K562 (cell line): ENCODE results near the gene FBN1. TPM values are rescaled to one million over a fixed set of nuclear protein-coding genes. Genes with fewer than 3 reads are reported as not detected.

Experiments
- DDX20 ChIP-seq: fragments of 450-650 bp; IDR thresholded peaks from 2 replicates; pipeline ENCODE4 v1.6.1; 2016; ENCODE audit warnings: missing genetic modification characterization, low read depth, mild to moderate bottlenecking, missing compliant biosample characterization, moderate library complexity
- EZH2 ChIP-seq: IDR thresholded peaks from 2 replicates; pipeline ENCODE4 v1.6.1; 2012; ENCODE audit warnings: low read depth, mild to moderate bottlenecking, inconsistent platforms, low read length, borderline replicate concordance
- RFX7 ChIP-seq: fragments of 250-450 bp; sonication (Bioruptor Pico); IDR thresholded peaks from 2 replicates; pipeline ENCODE4 v1.5.1; 2021; ENCODE audit warnings: mild to moderate bottlenecking
- TFAM ChIP-seq: fragments of 250-450 bp; sonication (Bioruptor Pico); conservative IDR thresholded peaks from 2 replicates; pipeline ENCODE4 v1.5.0; 2021; ENCODE audit warnings: mild to moderate bottlenecking, moderate library complexity
- U2AF2 ChIP-seq: fragments of 200-400 bp; formaldehyde crosslinking; optimal IDR thresholded peaks from 2 replicates; pipeline ENCODE3; 2017; ENCODE audit warnings: low read depth, mild to moderate bottlenecking, low read length
- ZNF444 ChIP-seq: fragments of 250-450 bp; sonication (Bioruptor Pico); IDR thresholded peaks from 2 replicates; pipeline ENCODE4 v1.4.0; 2020; ENCODE audit warnings: mild to moderate bottlenecking, moderate library complexity
- ZNF696 ChIP-seq: fragments of 250-450 bp; sonication (Bioruptor Pico); conservative IDR thresholded peaks from 2 replicates; pipeline ENCODE4 v1.4.0; 2020; ENCODE audit warnings: mild to moderate bottlenecking, moderate library complexity
- polyA plus RNA-seq, 8 experiments: library from polyadenylated mRNA; depleted of rRNA in 4 of 8; stranded (reverse) in 5 of 8; unstranded in 3 of 8; fragments of >200 nt; fragmentation: Nextera tagmentation in 2 of 8; fragmentation: Illumina TruSeq in 1 of 8; extraction: Ambion mirVana in 2 of 8; extraction: Trizol in 1 of 8; gene quantifications; 2 replicates each; pipeline versions ENCODE4 v1.2.1 to v1.2.3, GENCODE V29; 2011 to 2014; ENCODE audit warnings: inconsistent platforms in 1 of 8, missing spikeins in 1 of 8
- total RNA-seq, 7 experiments: library from RNA; depleted of rRNA in 6 of 7; stranded (reverse); fragments of >200 nt in 6 of 7; fragmentation: Illumina TruSeq in 2 of 7; extraction: Trizol in 2 of 7; gene quantifications; 2 replicates each; pipeline versions ENCODE4 v1.2.1 to v1.2.3, GENCODE V29; 2011 to 2021; ENCODE audit warnings: low replicate concordance in 1 of 7
- TF ChIP-seq, protein P1 (sequence below), 2 experiments: fragments of 450-650 bp; IDR thresholded peaks; 2 replicates each; pipeline ENCODE4 v1.6.1; 2016; ENCODE audit warnings: mild to moderate bottlenecking in 2 of 2, borderline replicate concordance in 1 of 2, low read depth in 1 of 2, moderate library complexity in 1 of 2
- TF ChIP-seq, protein P2 (sequence below): fragments of 450-650 bp; formaldehyde crosslinking; IDR thresholded peaks from 2 replicates; pipeline ENCODE4 v1.4.0; 2020; ENCODE audit warnings: mild to moderate bottlenecking, mixed read lengths
- TF ChIP-seq, protein P3 (sequence below): fragments of 450-650 bp; IDR thresholded peaks from 2 replicates; pipeline ENCODE4 v1.6.1; 2018; ENCODE audit not compliant: partially characterized antibody
- TF ChIP-seq, protein P4 (sequence below): IDR thresholded peaks from 2 replicates; pipeline ENCODE4 v1.6.1; 2014; ENCODE audit warnings: antibody characterized with exemption

The FBN1 gene
- total and polyA plus RNA-seq, 9 of the 15 experiments (the other 6 are each of a cell fraction or from before 2014, with no cell fraction given) = 0.15 to 1.2 (median 0.60) TPM

DNA sequence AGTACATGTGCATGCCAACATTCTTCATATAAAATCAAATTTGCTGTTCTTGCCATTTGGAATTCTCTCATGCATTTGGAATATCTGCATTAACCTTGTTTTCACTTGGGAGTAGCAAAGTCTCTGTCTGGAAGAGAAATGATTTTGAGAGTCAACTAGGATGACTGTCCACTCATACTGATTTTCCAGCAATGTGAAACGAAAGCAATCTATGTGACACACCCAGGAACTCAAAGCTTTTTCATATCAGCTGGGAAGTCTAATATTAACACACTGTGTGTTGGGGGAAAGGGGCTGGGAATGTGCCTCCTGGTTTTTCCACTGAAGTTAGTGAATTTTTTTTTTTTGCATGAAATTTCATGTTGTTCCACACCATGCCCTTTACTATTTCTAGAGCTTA is 189.4 kb downstream of the FBN1 start (continued):
- TF ChIP-seq, protein P1, sequence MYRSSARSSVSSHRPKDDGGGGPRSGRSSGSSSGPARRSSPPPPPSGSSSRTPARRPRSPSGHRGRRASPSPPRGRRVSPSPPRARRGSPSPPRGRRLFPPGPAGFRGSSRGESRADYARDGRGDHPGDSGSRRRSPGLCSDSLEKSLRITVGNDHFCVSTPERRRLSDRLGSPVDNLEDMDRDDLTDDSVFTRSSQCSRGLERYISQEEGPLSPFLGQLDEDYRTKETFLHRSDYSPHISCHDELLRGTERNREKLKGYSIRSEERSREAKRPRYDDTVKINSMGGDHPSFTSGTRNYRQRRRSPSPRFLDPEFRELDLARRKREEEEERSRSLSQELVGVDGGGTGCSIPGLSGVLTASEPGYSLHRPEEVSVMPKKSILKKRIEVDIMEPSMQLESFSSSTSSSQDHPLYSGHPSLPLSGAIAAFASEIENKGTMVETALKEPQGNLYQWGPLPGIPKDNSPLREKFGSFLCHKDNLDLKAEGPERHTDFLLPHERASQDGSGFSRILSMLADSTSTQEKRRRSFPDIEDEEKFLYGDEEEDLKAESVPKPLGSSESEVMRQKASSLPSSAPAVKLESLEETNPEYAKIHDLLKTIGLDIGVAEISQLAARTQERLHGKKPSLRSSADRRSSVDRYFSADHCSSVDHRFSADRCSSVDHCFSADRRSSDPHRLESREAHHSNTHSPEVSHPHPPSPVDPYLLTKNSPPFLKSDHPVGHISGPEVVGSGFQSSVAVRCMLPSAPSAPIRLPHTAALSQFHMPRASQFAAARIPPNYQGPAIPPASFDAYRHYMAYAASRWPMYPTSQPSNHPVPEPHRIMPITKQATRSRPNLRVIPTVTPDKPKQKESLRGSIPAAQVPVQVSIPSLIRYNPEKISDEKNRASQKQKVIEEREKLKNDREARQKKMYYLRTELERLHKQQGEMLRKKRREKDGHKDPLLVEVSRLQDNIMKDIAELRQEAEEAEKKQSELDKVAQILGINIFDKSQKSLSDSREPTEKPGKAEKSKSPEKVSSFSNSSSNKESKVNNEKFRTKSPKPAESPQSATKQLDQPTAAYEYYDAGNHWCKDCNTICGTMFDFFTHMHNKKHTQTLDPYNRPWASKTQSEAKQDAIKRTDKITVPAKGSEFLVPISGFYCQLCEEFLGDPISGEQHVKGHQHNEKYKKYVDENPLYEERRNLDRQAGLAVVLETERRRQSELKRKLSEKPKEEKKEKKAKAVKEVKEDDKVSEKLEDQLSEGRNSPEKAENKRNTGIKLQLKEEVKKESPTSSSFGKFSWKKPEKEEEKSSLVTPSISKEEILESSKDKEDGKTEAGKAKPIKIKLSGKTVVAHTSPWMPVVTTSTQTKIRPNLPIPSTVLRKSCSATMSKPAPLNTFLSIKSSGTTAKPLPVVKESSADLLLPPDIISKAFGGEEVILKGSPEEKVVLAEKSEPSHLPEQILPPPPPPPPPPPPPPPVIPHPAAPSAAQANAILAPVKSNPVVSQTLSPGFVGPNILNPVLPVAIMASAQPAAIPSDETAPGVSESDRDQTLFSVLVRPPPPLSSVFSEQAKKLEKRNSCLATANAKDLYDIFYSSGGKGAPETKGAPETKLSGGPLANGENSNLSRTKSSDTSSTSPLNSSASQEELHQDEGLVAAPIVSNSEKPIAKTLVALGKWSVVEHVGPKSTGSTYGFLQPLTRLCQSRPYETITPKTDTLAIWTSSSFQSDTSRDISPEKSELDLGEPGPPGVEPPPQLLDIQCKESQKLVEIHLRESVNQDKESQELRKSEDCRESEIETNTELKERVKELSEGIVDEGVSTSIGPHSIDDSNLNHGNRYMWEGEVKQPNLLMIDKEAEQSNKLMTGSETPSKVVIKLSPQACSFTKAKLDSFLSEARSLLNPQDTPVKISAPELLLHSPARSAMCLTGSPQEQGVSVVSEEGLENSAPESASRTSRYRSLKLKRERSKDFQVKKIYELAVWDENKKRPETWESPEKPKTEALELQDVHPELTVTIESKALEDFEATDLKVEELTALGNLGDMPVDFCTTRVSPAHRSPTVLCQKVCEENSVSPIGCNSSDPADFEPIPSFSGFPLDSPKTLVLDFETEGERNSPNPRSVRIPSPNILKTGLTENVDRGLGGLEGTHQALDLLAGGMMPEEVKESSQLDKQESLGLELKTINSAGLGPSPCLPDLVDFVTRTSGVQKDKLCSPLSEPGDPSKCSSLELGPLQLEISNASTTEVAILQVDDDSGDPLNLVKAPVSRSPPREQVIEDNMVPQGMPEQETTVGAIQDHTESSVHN (IDR thresholded peaks at IDR 0.05; ENCODE audit: borderline replicate concordance in 1 of 2, low read depth in 1 of 2) = no peak
- TF ChIP-seq, protein P2, sequence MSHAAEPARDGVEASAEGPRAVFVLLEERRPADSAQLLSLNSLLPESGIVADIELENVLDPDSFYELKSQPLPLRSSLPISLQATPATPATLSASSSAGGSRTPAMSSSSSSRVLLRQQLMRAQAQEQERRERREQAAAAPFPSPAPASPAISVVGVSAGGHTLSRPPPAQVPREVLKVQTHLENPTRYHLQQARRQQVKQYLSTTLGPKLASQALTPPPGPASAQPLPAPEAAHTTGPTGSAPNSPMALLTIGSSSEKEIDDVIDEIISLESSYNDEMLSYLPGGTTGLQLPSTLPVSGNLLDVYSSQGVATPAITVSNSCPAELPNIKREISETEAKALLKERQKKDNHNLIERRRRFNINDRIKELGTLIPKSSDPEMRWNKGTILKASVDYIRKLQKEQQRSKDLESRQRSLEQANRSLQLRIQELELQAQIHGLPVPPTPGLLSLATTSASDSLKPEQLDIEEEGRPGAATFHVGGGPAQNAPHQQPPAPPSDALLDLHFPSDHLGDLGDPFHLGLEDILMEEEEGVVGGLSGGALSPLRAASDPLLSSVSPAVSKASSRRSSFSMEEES (CRISPR knock-in tag) = no peak
- no peak for TF ChIP-seq ZNF444 (CRISPR knock-in tag)
- TF ChIP-seq RFX7 (CRISPR knock-in tag) = no peak
- TF ChIP-seq, protein P3, sequence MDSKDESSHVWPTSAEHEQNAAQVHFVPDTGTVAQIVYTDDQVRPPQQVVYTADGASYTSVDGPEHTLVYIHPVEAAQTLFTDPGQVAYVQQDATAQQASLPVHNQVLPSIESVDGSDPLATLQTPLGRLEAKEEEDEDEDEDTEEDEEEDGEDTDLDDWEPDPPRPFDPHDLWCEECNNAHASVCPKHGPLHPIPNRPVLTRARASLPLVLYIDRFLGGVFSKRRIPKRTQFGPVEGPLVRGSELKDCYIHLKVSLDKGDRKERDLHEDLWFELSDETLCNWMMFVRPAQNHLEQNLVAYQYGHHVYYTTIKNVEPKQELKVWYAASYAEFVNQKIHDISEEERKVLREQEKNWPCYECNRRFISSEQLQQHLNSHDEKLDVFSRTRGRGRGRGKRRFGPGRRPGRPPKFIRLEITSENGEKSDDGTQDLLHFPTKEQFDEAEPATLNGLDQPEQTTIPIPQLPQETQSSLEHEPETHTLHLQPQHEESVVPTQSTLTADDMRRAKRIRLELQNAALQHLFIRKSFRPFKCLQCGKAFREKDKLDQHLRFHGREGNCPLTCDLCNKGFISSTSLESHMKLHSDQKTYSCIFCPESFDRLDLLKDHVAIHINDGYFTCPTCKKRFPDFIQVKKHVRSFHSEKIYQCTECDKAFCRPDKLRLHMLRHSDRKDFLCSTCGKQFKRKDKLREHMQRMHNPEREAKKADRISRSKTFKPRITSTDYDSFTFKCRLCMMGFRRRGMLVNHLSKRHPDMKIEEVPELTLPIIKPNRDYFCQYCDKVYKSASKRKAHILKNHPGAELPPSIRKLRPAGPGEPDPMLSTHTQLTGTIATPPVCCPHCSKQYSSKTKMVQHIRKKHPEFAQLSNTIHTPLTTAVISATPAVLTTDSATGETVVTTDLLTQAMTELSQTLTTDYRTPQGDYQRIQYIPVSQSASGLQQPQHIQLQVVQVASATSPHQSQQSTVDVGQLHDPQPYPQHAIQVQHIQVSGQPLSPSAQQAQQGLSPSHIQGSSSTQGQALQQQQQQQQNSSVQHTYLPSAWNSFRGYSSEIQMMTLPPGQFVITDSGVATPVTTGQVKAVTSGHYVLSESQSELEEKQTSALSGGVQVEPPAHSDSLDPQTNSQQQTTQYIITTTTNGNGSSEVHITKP = no peak
- TF ChIP-seq, protein P4, sequence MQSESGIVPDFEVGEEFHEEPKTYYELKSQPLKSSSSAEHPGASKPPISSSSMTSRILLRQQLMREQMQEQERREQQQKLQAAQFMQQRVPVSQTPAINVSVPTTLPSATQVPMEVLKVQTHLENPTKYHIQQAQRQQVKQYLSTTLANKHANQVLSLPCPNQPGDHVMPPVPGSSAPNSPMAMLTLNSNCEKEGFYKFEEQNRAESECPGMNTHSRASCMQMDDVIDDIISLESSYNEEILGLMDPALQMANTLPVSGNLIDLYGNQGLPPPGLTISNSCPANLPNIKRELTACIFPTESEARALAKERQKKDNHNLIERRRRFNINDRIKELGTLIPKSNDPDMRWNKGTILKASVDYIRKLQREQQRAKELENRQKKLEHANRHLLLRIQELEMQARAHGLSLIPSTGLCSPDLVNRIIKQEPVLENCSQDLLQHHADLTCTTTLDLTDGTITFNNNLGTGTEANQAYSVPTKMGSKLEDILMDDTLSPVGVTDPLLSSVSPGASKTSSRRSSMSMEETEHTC = no peak
- no peak for TF ChIP-seq ZNF696 (CRISPR knock-in tag)
- TF ChIP-seq U2AF2 = no peak
- TF ChIP-seq TFAM (CRISPR knock-in tag) = no peak
- no peak for TF ChIP-seq EZH2
- TF ChIP-seq DDX20 (tag) = no peak
